GM19455 (cell line): ENCODE measurements around the gene SRRT.

ENCODE experiments used
- ATAC-seq: cut with Tn5 transposase; IDR thresholded peaks from one replicate; pipeline ENCODE4 v1.9.1; 2021; ENCODE audit not compliant: unreplicated experiment

Gene SRRT

GRCh38 chr7:100874577-100875355 is at the start of gene SRRT:
Gene SRRT (plus strand): TSS chr7:100875103. CDS start chr7:100875591, 488 bp downstream.
- ATAC-seq = peak; percentile 85

DNA sequence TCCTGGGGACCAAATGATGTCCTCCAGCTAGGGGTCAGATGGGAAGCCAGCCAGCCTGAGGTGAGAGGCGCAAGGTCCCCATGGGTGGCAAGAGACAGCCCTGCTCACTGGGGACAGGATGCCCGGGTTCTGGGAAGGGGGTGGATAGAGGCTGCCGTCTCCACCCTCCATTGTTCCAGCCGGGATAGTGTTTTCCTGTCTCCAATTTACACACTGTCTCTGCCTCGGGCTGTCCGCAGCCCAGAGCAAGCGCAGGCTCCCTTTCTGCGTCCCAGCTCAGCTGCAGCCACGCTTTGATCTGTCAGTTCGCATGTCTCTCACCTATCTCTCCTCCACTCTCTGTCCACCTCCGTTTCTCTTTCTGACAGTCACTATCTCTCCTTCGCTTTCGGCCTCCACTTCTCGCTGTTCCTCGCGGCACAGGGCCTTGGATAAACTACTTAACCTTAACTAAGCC is 49.7 kb upstream of the SRRT start:
- no peak for ATAC-seq

DNA sequence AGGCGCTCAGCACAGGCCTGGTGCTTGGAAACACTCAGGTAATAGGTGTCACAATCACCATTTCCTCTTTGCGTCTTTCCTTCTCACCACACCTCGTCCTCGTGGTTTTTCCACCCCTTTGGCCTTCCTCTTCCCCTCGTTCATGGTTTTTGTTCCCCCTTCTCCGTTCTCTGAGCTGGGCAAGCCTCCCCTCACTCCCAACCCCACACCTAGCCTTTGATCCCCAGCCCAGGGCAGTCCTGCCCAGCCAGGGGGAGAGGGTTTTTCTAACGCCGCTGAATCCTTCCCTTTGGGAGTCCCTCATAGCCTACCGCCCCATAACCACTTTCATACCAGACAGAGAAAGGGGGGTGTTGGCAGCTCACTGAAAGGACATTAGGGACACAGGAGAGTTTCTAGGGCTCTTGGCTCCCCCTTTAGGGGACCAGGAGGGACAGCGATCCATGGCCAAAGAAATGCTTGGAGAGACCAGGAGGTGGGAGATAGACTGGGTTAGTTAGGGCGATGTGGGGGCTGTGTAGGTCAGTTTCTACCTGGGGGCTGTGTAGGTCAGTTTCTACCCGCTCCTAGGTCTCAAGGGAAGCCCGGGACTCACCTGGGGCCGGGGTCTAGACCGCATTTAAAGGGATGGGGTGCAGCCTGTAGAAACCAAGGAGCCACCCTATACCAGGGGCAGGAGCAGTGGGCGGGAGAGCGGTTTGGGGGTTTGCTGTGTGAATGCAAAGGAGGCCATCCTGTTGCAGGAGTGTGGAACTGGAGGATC is 49.0 kb upstream of the SRRT start:
- no peak for ATAC-seq

DNA sequence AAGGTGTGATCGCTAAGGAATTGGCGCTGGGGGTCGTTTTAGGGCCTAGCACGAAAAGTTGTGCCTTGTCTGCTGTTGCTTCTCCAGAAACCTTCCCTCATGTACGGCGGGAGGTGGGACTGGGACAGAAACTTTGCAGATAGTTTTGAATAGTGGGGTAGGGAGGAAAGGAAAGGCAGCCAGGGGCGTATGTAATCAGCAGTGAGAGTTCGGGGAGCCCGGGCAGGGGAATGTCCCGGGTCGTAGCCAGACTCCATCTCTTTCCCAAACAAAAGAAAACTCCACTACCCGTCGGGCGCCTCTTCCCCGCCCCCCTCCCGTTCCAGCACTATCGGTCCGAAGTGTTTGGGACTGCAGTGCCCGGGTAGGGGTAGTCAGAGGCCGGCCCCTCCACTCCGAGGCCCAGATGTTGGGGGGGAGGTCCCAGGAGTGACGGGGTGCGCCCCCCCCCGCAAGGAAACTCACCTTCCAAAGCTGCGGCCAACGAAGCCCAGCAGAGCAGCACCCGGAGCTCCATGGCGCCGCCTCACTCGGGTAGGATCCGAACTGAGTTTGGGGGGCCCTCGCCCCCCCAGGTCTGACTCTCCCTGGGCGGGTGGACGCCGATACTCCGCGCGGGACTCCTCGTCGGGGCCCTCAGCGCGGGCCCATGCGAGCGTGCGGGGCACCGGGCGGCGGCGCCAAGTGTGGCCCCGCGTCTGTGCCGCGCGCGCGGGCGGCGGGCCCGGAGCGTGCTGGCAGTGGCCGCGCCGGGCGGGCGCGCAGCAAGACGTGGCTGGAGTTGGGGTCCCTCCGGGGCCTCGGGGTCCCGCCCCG is 48.2 kb upstream of the SRRT start:
- ATAC-seq = no peak

DNA sequence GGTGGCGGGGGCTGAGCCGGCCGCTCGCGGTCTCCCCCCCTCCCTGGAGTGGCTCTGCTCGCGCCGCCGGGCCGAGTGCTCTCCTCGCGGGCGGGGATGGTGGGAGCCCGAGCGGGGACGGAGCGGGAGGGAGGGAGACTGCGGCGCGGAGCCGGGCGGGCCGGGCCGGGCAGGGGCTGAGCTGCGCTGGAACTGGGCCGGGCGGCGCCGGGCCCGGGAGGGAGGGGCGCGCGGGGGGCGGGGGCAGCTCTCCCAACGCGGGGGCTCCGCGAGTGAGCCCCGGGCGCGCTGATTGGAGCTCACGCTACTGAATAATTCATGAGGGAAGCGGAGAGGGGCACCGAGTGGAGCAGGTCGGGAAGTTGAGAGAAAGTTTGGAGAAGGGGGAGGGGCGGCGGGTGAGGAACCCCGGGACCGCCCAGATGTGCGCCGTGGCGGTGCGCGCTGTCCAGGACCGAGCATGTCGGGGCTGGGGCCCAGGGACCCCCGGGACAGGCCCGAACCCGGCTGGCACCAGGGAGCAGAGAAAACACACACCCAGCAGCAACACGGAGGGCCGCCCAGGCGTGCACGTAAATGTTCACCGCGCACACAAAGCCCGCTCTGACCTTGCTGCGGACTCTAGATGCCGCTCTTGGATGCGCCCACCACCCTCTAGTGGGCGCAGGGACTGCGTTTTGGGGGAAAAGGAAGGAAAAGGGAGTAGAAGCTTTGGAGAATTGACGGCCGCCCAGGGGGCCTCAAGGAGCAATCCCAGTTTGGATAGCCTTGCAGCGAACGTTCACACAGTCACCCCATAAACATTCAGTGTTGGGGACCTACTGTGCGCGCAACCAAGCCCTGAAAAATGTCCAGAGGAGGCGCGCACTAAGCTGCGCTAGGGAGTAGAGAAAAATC is 47.3 kb upstream of the SRRT start, which contains the start of gene EPHB4:
Gene EPHB4, minus strand, starts transcription at position 194 of the 897 bp plus-strand sequence. CDS start 493 bp downstream, outside the sequence.
- no peak for ATAC-seq

DNA sequence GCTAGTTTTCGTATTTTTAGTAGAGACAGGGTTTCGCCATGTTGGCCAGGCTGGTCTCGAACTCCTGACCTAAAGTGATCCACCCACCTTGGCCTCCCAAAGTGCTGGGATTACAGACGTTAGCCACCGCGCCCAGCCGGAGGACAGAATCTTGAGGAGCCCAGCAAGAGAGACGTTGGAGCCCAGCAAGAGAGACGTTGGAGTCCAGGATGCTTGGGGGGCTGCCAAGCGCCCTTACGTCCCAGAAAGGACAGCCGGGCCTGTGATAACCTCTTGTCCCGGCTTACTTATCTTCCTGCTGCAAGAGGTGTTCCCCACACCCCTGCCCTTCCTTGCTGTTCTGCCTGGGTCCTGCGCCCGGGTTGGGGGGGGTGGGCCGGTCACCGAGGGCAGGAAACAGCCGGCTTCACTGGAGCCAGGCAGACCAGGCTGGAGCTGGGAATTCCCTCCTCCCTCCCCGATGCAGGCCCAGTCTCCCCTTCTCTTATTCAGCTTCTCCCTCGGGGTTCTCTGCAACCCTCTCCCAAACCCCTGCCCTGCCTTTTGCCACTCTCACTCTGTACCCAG is 45.7 kb upstream of the SRRT start:
- no peak for ATAC-seq

- no peak for ATAC-seq
Observed at GRCh38 chr7:100830396-100830795, 44.5 kb upstream of the SRRT start.

GRCh38 chr7:100832281-100832633 is 42.6 kb upstream of the SRRT start:
- no peak for ATAC-seq

DNA sequence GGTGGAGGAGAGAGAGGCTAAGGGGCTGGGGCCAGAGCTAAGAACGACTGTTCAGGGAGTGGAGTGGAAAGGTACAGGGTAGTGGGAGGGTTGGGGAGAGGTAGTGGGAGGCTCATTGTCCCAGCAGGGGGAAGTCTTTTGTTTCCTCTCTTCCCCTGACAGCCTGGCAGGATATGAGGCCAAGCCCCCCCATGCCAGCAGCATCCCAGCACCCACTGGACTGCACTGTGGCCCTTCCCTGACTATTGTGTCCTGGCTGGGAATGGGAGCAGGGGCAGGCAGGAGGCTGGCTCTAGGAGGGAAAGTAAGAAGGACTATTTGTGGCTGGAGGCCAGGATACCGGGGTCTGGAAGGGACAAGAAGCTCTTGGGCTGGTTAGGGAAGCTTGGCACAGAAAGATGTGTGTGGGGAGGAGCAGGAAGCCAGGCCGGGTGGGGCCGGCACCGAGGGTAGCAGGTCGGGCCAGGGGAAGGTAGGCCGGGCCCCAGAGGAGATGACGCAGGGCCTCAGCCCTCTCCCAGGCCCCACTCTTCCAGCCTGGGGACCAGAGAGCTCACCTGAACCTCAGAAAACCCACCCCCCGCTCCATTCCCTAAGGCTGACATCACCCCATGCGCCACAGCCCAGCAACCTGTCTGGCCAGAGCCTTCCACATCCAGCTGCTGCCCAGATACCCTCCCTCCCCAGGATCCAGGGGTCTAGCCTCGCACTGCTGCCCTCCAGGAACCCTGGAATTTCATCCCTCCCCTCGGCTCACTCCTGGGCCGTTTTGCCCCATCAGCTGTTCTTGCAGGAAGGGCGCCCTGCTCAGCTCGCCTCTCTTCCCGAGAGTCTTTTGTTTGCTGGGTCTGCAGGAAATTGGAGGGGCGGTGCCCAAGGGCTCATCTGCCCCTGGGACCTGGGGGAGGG is 38.7 kb upstream of the SRRT start:
- ATAC-seq = no peak

DNA sequence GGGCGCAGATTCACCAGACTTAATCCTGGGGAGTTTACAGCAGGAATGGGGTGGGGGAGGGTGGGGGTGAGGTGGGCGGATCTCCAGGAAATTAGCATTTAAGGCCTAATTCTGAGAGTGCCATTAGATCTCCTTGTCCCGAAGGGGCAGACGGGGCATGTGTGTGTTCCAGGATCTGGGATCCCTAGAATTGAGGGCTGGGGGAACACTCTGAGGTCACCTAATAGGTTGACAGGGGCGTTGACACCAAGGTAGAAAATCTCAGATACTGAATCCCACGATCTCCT is 38.1 kb upstream of the SRRT start:
- no peak for ATAC-seq

- ATAC-seq = peak; percentile 79
Observed at GRCh38 chr7:100837099-100837836, 37.6 kb upstream of the SRRT start.

GRCh38 chr7:100839361-100839760 is 35.5 kb upstream of the SRRT start:
- ATAC-seq = no peak

DNA sequence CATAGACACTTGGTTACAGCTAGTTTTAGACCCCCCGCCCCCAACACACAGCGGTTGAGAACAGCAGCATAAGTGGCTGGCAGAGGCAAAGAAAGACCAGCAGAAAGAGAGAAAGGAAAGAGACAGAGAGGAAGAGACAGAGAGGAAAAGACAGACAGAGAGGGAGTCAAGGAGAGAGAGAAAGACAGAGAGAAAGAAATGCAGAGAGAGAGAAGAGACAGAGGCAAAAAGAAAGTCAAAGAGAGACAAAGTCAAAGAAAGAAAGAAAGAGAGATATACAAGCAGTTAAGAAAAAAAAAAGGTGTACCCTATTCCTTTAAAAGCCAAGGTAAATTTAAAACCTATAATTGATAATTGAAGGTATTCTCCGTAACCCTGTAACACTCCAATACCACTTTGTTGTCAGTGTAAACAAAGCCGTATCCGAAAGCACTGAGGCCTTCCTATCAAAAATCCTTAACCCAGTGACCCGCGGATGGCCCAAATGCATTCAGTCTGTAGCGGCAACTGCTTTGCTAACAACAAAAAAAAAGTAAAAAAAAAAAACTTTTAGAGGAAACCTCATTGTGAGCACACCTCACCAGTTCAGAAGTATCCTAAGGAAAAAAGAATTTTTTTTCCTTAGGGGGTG is 34.3 kb upstream of the SRRT start:
- no peak for ATAC-seq

DNA sequence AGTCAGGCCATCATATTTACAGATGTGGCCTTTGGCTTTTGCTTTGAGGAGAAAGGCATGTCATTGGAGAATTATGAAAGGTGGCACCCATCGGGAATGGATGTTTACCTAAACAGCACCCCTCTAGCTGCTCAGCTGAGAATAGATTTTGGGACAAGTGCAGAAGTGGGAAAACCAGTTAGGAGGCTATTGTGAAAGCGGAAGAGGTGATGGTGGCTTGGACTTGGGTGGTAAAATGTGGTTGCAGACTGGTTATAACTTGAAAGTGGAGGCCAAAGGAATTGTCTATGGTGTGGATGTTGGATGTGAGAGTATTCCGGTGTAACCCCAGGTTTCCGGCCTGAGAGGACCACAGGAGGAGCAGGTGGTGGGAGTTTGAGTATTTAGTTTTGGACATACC is 27.5 kb upstream of the SRRT start:
- ATAC-seq = no peak

GRCh38 chr7:100852048-100852872 is 22.6 kb upstream of the SRRT start, which contains the start of gene SLC12A9:
Gene SLC12A9 (plus strand): TSS chr7:100852713. CDS start chr7:100854198, 1,485 bp downstream.
- ATAC-seq = peak; percentile 93

- ATAC-seq = no peak
Observed at GRCh38 chr7:100854146-100854895, 20.6 kb upstream of the SRRT start.
